ENCODE measurements around the gene ACSS1. TPM values are rescaled to one million over a fixed set of nuclear protein-coding genes. Genes with fewer than 3 reads are reported as not detected.

Gene ACSS1
- total RNA-seq, 1 donor from 2014 or later: 32.0 TPM

- intact Hi-C loops (cut with micrococcal nuclease): no loop called here
Observed at GRCh38 chr20:25061103-25061799, 3.3 kb upstream of the ACSS1 start.

DNA sequence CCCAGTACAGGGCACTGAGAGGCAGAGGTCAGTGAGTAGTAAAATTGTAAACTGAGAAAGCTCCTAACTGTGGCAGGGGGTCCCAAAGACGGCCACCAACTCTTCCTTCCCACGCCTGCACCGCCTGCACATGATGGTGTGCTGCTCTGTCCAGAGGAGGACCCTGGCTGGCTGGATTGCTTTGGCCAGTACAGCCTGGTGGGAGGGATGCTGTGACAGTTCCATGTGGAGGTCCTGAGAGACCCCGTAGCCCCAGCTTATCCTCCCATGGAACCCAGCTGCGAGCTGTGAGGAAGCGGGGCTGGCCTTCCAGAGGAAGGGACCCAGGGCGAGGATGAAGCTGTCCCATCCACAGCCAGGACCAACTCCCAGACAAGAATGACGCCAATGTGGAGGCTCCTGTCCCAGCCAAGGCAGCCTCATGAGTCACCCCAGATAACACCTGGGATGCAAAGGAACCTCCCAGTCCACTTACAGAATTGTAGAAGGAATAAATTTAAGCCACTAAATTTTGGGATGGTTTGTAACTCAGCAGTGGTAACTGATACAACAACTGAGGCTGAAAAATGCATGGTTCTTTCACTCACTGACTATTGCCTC lies 2.0 kb upstream of the ACSS1 start:
- intact Hi-C loops (cut with micrococcal nuclease): loop anchor here (5.0 kb wide), 3 partner anchors 128 to 347 kb away; partner anchors contain the start of genes GINS1 and PYGB

DNA sequence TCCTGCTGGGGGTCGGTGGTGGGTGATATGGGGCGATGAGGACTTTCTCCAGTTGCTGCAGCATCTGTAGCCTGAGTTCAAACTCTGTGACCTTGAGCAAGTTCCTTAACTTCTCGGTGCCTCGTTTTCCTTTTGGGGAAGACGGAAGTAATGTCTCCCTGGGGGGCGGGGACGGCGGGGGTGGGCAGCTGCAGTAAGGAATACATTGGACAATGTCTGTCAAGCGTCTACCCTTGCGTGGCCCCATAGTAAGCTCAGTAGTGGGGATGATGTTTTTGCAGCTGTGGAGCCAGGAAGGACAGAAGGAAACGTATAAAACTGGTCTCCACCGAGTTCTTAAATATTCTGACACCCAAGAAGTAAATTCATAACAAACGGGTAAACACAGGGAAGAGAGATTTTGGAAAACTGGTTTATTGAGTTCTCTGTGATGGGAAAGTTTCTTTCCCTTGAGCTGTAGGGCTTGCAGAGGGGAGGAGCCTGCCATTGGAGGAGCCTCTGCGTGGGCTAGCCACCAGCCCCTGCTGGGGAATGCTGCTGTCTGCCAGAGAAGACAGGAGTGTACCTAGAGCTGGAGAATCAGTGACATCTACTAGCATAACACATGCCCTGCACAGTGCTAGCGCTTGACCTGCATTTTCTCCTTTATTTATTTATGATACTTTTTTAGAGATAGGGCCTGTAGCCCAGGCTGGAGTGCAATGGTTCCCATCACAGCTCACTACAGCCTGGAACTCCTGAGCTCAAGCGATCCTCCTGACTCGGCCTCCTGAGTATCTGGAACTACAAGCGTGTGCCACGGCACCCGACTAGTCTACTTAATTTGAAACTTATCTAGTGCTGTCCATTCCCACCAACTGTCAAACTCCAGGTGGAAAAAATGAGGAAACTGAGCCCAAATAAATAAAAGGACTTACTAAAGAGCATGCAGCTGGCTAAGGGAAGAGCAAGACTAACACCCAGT lies 1.2 kb upstream of the ACSS1 start:
- intact Hi-C loops (cut with micrococcal nuclease): loop anchor here (1.0 to 5.0 kb wide), 4 partner anchors 67 to 348 kb away; partner anchors contain the start of genes APMAP, GINS1 and PYGB

GRCh38 chr20:25057234-25058050 lies 497 bp downstream of the ACSS1 start:
- intact Hi-C loops (cut with micrococcal nuclease): loop anchor here (1.0 to 5.0 kb wide), 8 partner anchors 15 to 350 kb away; partner anchors contain the start of genes ABHD12, APMAP, CST7 and ENTPD6

DNA sequence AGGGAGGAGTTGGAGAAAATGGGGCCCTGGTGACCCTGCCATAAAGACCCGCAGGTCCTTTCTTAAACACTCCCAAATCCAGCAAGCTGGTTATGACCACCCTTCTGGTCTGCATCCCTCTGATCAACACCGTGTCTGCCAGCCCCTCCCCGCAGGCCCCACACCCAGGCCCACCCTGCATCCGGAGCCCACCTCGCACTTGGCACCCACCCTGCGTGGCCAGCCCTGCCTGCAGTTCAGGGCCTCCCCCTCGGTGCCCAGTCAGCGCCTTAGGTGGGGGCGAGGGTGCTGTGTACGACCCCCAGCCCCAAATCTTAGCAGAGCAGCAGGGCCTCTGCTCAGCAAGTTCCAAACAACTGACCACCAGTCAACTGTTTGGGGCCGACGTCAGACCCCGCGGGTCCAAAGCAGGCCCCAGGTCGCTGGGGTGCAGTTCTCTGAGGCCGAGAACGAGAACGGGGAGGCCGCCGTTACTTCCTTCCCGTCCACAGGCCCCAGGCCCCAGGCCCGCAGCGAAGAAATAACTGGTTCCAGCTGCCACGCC lies 1.2 kb downstream of the ACSS1 start:
- intact Hi-C loops (cut with micrococcal nuclease): loop anchor here (1.0 to 5.0 kb wide), 7 partner anchors 14 to 351 kb away; partner anchors contain the start of genes ABHD12, CST7, ENTPD6 and GINS1

GRCh38 chr20:25055711-25056495 lies 2.0 kb downstream of the ACSS1 start:
- intact Hi-C loops (cut with micrococcal nuclease): loop anchor here (2.0 to 5.0 kb wide), 4 partner anchors 13 to 351 kb away; partner anchors contain the start of genes GINS1 and PYGB

DNA sequence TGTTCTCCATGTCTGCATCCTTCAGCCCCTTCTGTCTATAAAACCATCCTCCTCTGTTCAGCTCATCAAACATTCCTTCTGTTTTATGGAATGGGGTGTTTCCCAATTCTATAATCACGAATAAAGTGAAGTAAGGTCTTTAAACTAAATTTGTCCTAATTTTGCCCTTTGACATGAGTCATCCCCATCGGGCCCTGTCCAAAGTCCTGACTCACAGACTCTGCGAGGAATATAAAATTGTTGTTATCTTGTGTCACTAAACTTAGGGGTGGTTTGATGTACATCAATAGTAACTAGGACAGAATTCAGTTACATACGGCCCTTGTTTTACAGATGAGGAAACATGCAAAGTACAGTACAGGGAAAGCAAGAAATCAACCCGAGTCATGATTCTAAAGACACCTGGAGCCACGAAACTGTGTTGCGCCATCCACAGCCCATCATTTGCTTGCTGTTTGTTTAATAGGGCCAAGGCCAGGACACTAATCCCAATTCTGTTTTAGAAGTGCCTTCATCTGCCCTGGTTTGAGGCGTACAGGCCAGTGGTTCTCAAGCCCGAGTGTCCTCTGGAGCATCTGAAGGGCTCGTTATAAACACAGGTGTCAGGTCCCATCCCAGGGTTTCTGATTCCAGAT lies 2.8 kb downstream of the ACSS1 start:
- intact Hi-C loops (cut with micrococcal nuclease): loop anchor here (5.0 kb wide), 3 partner anchors 123 to 352 kb away; partner anchors contain the start of genes GINS1 and PYGB

DNA sequence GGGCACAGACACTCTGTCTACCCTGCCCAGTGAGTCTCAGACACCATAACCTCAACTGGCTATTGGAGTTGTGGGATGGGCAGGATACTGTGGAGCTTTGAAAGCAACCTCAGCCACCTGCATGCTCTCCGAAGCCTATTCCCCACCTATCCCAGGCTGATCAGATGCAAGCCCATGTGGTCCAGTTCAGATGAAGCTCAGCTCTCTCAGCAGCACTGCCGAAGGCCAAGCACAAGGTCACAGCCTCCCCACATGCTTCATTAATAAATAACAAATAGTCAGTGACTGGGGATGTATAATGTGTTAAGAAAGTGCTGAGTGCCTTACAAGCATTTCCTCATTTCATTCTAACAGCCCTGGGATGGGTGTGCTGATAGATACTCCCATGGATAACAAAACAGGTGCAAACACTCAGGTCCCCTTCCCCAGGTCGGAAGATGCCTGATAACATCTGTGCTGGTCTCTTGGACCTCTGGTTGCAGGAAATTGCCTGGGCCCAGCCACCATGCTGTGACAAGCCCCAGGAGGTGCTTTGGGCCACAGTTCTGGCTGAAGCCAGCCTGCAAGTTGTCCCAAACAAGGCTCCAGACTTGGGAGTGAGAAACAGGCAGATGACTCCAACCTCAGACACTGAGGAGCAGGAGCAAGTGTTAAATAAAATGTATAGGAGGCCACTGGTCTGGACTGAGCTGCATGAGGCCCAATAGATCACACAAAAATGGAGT lies 3.7 kb downstream of the ACSS1 start:
- intact Hi-C loops (cut with micrococcal nuclease): no loop called here

- intact Hi-C loops (cut with micrococcal nuclease): no loop called here
Observed at GRCh38 chr20:25053255-25054031, 4.5 kb downstream of the ACSS1 start.

DNA sequence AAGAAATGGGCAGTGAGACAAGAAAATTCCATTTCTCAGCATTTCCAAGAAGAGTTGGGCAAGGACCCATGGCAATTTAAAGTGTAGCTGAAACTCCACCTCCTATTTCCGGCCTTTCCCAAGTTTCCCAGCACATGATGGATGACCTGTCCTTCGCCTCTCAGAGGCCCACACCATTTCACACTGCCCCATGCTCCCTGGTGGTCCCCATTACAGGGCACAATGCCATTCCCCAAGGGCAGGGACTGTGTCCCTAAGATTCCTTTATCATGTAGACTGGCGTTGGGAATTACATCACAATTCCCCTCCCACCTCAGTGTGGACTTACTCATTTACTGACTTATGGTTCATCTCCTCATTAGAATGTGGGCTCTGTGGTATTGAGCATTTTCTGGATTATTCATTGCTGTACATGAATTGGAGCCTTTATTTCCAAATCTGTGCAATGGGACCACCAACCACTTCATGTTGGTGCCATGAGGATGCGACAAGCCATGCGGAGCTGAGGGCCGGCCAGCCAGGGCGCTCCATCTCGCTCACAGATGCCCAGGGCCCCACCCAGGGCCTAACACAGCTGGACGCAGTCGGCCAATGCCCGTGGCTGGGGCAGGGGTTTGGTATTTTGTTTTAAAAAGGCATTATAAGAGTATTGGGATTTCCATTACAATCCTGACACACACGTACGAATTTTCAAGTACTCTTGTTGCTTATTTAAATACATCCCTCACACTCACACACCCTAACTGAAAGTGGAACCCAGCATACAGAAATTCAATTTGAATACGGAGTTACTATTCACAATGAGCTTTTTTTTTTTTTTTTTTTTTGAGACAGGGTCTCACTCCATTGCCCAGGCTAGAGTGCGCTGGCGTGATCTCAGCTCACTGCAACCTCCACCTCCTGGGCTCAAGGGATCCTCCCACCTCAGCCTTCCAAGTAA lies 5.4 kb downstream of the ACSS1 start:
- intact Hi-C loops (cut with micrococcal nuclease): no loop called here

DNA sequence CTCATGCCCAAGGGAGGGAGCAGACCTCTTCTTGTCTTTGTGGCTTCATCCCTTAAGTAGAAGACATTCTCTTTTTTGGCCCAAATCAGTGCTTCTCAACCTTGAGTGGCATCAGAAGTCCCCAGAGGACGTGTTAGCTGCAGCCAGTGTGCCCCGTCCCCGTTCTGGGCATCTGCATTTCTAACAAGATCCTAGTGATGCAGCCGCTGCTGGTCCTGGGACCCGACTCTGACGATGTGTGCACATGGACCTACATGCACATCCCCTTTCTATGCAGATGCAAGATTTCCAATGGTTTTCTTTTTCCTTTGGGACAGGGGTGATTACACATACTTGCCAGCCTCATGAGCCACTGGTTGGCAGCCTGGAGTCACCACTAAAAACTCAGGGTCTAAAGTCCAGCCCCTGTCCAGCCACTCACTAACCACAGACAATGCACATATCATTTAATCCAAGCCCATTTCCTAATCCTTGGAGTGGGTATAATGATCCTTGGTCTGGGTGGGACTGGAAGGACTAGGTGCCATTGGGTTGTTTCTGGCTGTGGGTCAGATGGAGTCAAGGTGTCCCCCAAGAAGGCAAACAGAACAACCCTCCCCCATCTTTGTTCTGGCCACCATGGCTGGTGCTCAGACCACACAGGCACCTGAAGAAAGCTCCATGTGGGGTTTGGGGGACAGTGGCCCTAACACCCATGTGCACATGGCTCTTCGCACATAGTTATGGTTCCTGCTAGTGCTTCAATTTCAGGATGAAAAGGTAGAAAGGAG lies 6.4 kb downstream of the ACSS1 start:
- intact Hi-C loops (cut with micrococcal nuclease): no loop called here

- intact Hi-C loops (cut with micrococcal nuclease): no loop called here
Observed at GRCh38 chr20:25050501-25051350, 7.2 kb downstream of the ACSS1 start.

GRCh38 chr20:25050082-25050481 lies 7.9 kb downstream of the ACSS1 start:
- intact Hi-C loops (cut with micrococcal nuclease): no loop called here

DNA sequence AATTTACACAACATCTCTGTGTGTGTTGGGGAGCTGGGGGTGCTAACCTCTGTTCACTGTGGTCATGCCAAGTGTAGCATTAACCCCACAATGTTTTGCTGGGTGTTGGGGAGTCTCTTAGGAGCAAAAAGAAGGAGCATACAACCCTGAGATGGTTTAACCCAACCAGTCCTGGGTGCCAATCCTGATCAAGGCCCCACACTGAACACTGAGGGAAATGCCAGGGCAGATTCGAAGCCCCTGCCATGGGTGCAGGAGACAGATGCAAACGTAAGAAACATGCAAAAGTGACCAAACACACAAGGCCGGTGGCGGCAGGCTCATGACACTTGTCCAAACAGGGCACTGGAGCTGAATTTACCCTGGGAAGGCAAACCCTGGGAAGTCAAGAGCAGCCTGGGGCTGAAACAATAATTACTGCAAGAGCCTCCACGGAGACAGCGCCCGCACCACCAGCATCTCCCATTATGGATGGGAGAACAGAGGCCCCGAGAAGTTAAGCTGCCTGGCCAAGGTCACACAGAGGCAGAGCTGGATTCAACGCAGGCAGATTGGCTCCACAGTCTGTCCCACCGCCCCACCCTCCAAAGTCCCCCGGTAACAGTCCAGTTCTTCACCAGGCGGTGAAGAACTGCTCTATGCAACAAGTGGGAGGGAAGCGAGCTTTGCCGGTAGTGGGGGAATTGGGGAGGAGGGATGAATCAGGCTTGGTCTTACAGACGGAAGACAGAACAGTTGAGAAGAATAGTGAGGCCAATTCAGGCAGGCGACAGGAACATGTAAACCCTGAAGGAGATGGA lies 8.5 kb downstream of the ACSS1 start:
- intact Hi-C loops (cut with micrococcal nuclease): no loop called here

All from T-helper 2 cell treated with Interferon-gamma antibody and Interleukin-4, amounts not matched to agents 100 ng/mL and 5 ng/mL, for 36 hours (primary cell).